Measurements from ENCODE around the gene COPG1. TPM values are rescaled to one million over a fixed set of nuclear protein-coding genes. Genes with fewer than 3 reads are reported as not detected.

Gene COPG1
- total and polyA plus RNA-seq, 10 of the 15 experiments (the other 5 are each of a cell fraction or from before 2014, with no cell fraction given) = 54.8 to 143 (median 91.2) TPM

DNA sequence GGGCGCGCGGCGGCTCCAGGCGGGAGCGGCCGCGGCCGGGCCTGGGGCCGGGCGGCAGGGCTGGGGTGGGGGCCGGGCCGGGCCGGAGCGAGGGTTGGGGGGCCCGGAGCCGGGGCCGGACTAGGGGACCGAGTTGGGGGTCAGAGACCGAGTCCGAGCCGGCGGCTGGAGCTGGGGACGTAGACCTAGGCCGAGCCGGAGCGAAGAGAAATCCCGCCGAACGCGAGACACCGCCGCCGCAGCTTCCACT, 66.5 kb downstream of the COPG1 start (continued):
- TF ChIP-seq EZH2 (IDR thresholded peaks at IDR 0.05; ENCODE audit: borderline replicate concordance, control insufficient read depth, low read depth, low read length) (no peak), TCF3 (IDR thresholded peaks at IDR 0.05; ENCODE audit: borderline replicate concordance, insufficient read depth, low read depth, low read length) (peak; percentile 88), BRCA1 (IDR thresholded peaks at IDR 0.05; ENCODE audit: low read depth, low read length) (0 out of 2 replicates have a peak, but pooled peaks have one; percentile 30), SMAD5 (IDR thresholded peaks at IDR 0.05; ENCODE audit: low read depth) (peak; percentile 95), POLR2AphosphoS2 (IDR thresholded peaks at IDR 0.05; ENCODE audit: low read depth, low read length) (peak; percentile 99), HDAC6 (IDR thresholded peaks at IDR 0.05; ENCODE audit: unreplicated experiment) (no peak)

DNA sequence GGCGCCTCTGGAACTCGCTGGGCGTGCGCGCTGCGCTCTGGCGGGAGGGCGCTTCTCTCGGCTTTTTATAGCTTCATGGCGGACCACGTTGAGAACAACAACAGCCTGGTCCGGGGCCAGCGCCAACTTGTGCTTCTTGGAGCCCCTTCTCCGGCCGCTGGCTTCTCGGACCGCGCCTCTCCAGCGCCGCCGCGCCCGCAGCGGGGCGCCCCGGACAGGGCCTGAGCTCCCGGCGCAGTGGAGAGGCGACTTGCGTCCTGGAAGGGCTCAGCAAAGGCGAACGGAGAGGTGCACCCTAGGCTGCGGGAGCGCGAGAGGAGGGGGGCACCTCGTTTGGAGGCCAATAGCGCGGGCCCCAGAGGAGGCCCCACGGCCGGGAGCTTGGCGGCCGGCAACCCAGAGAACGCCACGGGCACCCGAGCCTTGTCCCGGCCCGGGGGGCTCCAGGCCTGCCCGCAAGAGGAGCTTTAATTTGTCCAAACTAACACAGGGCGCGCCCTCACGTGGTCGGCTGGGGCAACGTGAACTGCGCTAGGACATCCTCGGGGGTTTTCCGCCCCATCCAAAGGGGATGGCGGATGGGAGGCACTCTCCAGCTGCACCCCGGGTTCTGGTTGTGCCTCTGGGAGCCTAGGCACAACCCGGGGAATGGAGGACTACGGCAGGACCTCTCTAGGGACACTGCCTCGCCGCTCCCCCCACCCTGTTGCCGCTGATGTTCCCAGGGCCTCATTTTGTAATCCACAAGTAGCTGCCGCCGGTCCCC, 67.0 kb downstream of the COPG1 start:
- Histone ChIP-seq H3K9me3 (replicated peaks; ENCODE audit: control insufficient read depth, insufficient read depth, low read length) (no peaks in the 10 kb centered on the region), H3K4me3 (peak overlapping the region; percentile 88), H3K27ac (ENCODE audit: control insufficient read depth, insufficient read depth) (peak overlapping the region; percentile 41; the same call in 1 of the 2 replicates), H3K9ac (ENCODE audit: control insufficient read depth, insufficient read depth, low read length) (peak overlapping the region; percentile 57; the same call in 1 of the 2 replicates), H2AFZ (ENCODE audit: control insufficient read depth, low read depth, low read length) (peak overlapping the region; percentile 80), H3K79me2 (ENCODE audit: control insufficient read depth, insufficient read depth, low read length) (no peaks in the 10 kb centered on the region; the same call in 1 of the 2 replicates), H4K20me1 (ENCODE audit: control insufficient read depth, insufficient read depth) (no peaks in the 10 kb centered on the region), H3K4me1 (ENCODE audit: control insufficient read depth, insufficient read depth, low read length) (peaks cover 16% of the 10 kb centered on the region), H3K27me3 (replicated peaks in 1 of 2; ENCODE audit: control insufficient read depth in 2 of 2, insufficient read depth in 2 of 2, low read length in 1 of 2) (peaks cover 0 to 3% of the 10 kb centered on the region in 2 experiments; a peak in 2 of 4 replicates), H3K4me2 (ENCODE audit: control insufficient read depth, insufficient read depth) (peak overlapping the region; percentile 66), H3K36me3 (ENCODE audit: control insufficient read depth in 2 of 2, insufficient read depth in 2 of 2, low read length in 1 of 2) (no peaks in the 10 kb centered on the region)
- RAD21 ChIA-PET (ENCODE audit: unreplicated experiment) = interaction anchor here (0.7 to 3.9 kb wide), 22 partner anchors 8 to 346 kb away, joined by 3 to 31 read pairs (median 6); partner anchors contain the start of genes COPG1 and HMCES
- no TSS peak for BruUV-seq (replicated peaks)
- intact Hi-C loops (cut with micrococcal nuclease; ENCODE audit: unreplicated experiment) (loop anchor here (5.0 kb wide), 1 partner anchor 134 kb away; the partner anchor contains the start of gene CNBP), in situ Hi-C loops (cut with MboI) (no loop called here)
- CTCF ChIA-PET = interaction anchor here (0.6 to 3.8 kb wide), 36 partner anchors 9 to 699 kb away, joined by 3 to 43 read pairs (median 5); partner anchors contain the start of genes COPG1, HMCES, IFT122 and MBD4
- DNase-seq (ENCODE audit: low read depth, low spot score) (no peak), ATAC-seq (peak; percentile 56), FAIRE-seq (no peak)
- WGBS (ENCODE audit: insufficient coverage, insufficient replicate concordance, low lambda C conversion rate, missing lambda C conversion rate) = 1% methylated on average over 64 of the region's 65 CpGs
- SMC1A ChIA-PET (ENCODE audit: uncharacterized antibody, unreplicated experiment) = interaction anchor here (0.6 to 8.5 kb wide), 18 partner anchors 9 to 346 kb away, joined by 3 to 75 read pairs (median 4); partner anchors contain the start of gene HMCES
- POLR2A ChIA-PET = interaction anchor here (0.6 to 4.5 kb wide), 25 partner anchors 9 to 437 kb away, joined by 3 to 29 read pairs (median 6); partner anchors contain the start of genes ACAD9, COPG1, HMCES and IFT122
- TF ChIP-seq SUZ12 (IDR thresholded peaks at IDR 0.05; ENCODE audit: unreplicated experiment) (no peak), NFIC (IDR thresholded peaks at IDR 0.05; ENCODE audit: low read depth, low read length) (no peak), TARDBP (IDR thresholded peaks at IDR 0.05; ENCODE audit: borderline replicate concordance) (no peak), ZNF207 (IDR thresholded peaks at IDR 0.05; ENCODE audit: borderline replicate concordance) (0 out of 2 replicates have a peak, but pooled peaks have one; percentile 54), SMAD5 (IDR thresholded peaks at IDR 0.05; ENCODE audit: low read depth) (no peak), IKZF2 (IDR thresholded peaks at IDR 0.05) (peak; percentile 34 to 37; a peak in 2 of 4 replicates), IKZF1 (conservative IDR thresholded peaks at IDR 0.05) (peak; percentile 79), NR2F1 (conservative IDR thresholded peaks at IDR 0.05) (peak; percentile 63), SREBF2 (IDR thresholded peaks at IDR 0.05; ENCODE audit: low read length) (no peak), BMI1 (IDR thresholded peaks at IDR 0.05; ENCODE audit: borderline replicate concordance) (no peak), JUND (IDR thresholded peaks at IDR 0.05; ENCODE audit: low read depth, low read length) (no peak), TCF7 (IDR thresholded peaks at IDR 0.05; ENCODE audit: borderline replicate concordance) (no peak), IRF4 (IDR thresholded peaks at IDR 0.05; ENCODE audit: low read depth, low read length) (no peak), ESRRA (IDR thresholded peaks at IDR 0.05; ENCODE audit: low read length) (peak; percentile 75; the same call in 1 of the 2 replicates), ZNF24 (IDR thresholded peaks at IDR 0.05) (no peak)
- TF ChIP-seq, protein P1, sequence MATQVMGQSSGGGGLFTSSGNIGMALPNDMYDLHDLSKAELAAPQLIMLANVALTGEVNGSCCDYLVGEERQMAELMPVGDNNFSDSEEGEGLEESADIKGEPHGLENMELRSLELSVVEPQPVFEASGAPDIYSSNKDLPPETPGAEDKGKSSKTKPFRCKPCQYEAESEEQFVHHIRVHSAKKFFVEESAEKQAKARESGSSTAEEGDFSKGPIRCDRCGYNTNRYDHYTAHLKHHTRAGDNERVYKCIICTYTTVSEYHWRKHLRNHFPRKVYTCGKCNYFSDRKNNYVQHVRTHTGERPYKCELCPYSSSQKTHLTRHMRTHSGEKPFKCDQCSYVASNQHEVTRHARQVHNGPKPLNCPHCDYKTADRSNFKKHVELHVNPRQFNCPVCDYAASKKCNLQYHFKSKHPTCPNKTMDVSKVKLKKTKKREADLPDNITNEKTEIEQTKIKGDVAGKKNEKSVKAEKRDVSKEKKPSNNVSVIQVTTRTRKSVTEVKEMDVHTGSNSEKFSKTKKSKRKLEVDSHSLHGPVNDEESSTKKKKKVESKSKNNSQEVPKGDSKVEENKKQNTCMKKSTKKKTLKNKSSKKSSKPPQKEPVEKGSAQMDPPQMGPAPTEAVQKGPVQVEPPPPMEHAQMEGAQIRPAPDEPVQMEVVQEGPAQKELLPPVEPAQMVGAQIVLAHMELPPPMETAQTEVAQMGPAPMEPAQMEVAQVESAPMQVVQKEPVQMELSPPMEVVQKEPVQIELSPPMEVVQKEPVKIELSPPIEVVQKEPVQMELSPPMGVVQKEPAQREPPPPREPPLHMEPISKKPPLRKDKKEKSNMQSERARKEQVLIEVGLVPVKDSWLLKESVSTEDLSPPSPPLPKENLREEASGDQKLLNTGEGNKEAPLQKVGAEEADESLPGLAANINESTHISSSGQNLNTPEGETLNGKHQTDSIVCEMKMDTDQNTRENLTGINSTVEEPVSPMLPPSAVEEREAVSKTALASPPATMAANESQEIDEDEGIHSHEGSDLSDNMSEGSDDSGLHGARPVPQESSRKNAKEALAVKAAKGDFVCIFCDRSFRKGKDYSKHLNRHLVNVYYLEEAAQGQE (IDR thresholded peaks at IDR 0.05; ENCODE audit: low read depth, low read length) = 0 out of 2 replicates have a peak, but pooled peaks have one; percentile 3
